Neural cell (in vitro differentiated cells): ENCODE data around the gene MAD2L2.

Experiments
- CTCF ChIP-seq: fragments of 450-650 bp; IDR thresholded peaks from 2 replicates; pipeline ENCODE4 v1.5.1; 2014; ENCODE audit warnings: antibody characterized with exemption, mild to moderate bottlenecking, moderate library complexity; ENCODE audit not compliant: poor library complexity, severe bottlenecking
- POLR2AphosphoS5 ChIP-seq: IDR thresholded peaks from 2 replicates; pipeline ENCODE4 v1.6.1; 2012
- RAD21 ChIP-seq: fragments of 450-650 bp; conservative IDR thresholded peaks from 2 replicates; pipeline ENCODE4 v1.6.1; 2014; ENCODE audit warnings: antibody characterized with exemption, mild to moderate bottlenecking, moderate library complexity
- SMC3 ChIP-seq: fragments of 450-650 bp; conservative IDR thresholded peaks from 2 replicates; pipeline ENCODE4 v1.6.1; 2014; ENCODE audit warnings: antibody characterized with exemption, mild to moderate bottlenecking, moderate library complexity; ENCODE audit not compliant: poor library complexity
- TAF1 ChIP-seq: IDR thresholded peaks from 2 replicates; pipeline ENCODE4 v1.6.1; 2012; ENCODE audit warnings: low read depth

DNA sequence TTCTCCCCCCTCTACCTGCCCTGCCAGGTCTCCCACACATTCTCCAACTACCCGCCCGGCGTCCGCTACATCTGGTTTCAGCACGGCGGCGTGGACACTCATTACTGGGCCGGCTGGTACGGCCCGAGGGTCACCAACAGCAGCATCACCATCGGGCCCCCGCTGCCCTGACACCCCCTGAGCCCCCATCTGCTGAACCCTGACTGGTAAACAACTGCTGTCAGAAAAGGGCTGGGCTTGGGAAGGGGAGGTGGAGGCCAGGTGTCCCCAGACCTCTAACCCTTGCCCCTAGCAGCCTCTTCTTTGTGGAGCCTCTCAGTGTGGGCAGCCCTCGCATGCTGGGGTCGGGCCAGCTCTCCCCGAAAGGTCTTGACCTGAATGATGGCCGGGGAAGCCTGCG lies 19.8 kb downstream of the MAD2L2 start:
- TF ChIP-seq CTCF: no peak
- no peak for TF ChIP-seq RAD21
- TF ChIP-seq POLR2AphosphoS5: no peak
- no peak for TF ChIP-seq SMC3
- TF ChIP-seq TAF1: no peak
